Measurements from ENCODE around the gene RBFOX2. TPM values are rescaled to one million over a fixed set of nuclear protein-coding genes. Genes with fewer than 3 reads are reported as not detected.

Gene RBFOX2
- total and polyA plus RNA-seq, 4 donors: 14.2 to 53.6 (median 25.6) TPM

- H3K9me3 ChIP-seq (ENCODE audit: control insufficient read depth in 4 of 4, low read length in 3 of 4): peaks cover 0 to 3% (median under 1%) of the 10 kb centered on the region in 4 donors
- no peak overlapping the region for H3K4me3 ChIP-seq (ENCODE audit: low read depth in 1 of 3, low read length in 3 of 3)
- H3K9ac ChIP-seq (ENCODE audit: low read depth in 1 of 2, low read length in 2 of 2): no peak overlapping the region
- no peak for TF ChIP-seq SP1 (IDR thresholded peaks at IDR 0.05)
- TF ChIP-seq GABPA (IDR thresholded peaks at IDR 0.05 in 1 of 2, conservative IDR thresholded peaks at IDR 0.05 in 1 of 2): no peak
- TF ChIP-seq ATF3 (IDR thresholded peaks at IDR 0.05): no peak
- TF ChIP-seq HNF4A (conservative IDR thresholded peaks at IDR 0.05): no peak
- no peak for TF ChIP-seq FOXA2 (IDR thresholded peaks at IDR 0.05)
- TF ChIP-seq YY1 (IDR thresholded peaks at IDR 0.05): no peak
- no peak for TF ChIP-seq CTCF (IDR thresholded peaks at IDR 0.05; ENCODE audit: low read depth, low read length, missing input control)
- TF ChIP-seq RXRA (IDR thresholded peaks at IDR 0.05): no peak
- TF ChIP-seq FOXA1 (IDR thresholded peaks at IDR 0.05): no peak
- no peak for TF ChIP-seq RAD21 (IDR thresholded peaks at IDR 0.05)
- no peak for TF ChIP-seq MAX (IDR thresholded peaks at IDR 0.05)
- TF ChIP-seq ZBTB33 (IDR thresholded peaks at IDR 0.05): no peak
- TF ChIP-seq JUND (IDR thresholded peaks at IDR 0.05): no peak
- no peak for TF ChIP-seq TAF1 (conservative IDR thresholded peaks at IDR 0.05)
- no peak for TF ChIP-seq NR2F2 (IDR thresholded peaks at IDR 0.05)
- TF ChIP-seq HNF4G (IDR thresholded peaks at IDR 0.05): no peak
- TF ChIP-seq EGR1 (IDR thresholded peaks at IDR 0.05; ENCODE audit: low read depth in 2 of 2): no peak
- TF ChIP-seq, protein P1, sequence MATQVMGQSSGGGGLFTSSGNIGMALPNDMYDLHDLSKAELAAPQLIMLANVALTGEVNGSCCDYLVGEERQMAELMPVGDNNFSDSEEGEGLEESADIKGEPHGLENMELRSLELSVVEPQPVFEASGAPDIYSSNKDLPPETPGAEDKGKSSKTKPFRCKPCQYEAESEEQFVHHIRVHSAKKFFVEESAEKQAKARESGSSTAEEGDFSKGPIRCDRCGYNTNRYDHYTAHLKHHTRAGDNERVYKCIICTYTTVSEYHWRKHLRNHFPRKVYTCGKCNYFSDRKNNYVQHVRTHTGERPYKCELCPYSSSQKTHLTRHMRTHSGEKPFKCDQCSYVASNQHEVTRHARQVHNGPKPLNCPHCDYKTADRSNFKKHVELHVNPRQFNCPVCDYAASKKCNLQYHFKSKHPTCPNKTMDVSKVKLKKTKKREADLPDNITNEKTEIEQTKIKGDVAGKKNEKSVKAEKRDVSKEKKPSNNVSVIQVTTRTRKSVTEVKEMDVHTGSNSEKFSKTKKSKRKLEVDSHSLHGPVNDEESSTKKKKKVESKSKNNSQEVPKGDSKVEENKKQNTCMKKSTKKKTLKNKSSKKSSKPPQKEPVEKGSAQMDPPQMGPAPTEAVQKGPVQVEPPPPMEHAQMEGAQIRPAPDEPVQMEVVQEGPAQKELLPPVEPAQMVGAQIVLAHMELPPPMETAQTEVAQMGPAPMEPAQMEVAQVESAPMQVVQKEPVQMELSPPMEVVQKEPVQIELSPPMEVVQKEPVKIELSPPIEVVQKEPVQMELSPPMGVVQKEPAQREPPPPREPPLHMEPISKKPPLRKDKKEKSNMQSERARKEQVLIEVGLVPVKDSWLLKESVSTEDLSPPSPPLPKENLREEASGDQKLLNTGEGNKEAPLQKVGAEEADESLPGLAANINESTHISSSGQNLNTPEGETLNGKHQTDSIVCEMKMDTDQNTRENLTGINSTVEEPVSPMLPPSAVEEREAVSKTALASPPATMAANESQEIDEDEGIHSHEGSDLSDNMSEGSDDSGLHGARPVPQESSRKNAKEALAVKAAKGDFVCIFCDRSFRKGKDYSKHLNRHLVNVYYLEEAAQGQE (IDR thresholded peaks at IDR 0.05): no peak
- no peak for DNase-seq (ENCODE audit: low spot score)
- H3K27ac ChIP-seq (ENCODE audit: low read depth in 1 of 2, low read length in 2 of 2): no peak overlapping the region
- peaks cover 0 to 22% (median 6%) of the 10 kb centered on the region in 4 donors for H3K4me1 ChIP-seq (ENCODE audit: control insufficient read depth in 4 of 4, insufficient read depth in 4 of 4, low read length in 3 of 4)
- 84% methylated on average over 4 of the region's 4 CpGs for WGBS
- H3K36me3 ChIP-seq (ENCODE audit: control insufficient read depth in 4 of 4, insufficient read depth in 3 of 4, low read depth in 1 of 4, low read length in 3 of 4): peaks cover 0 to 7% (median 1%) of the 10 kb centered on the region in 4 donors
- H3K27me3 ChIP-seq (ENCODE audit: control insufficient read depth in 4 of 4, insufficient read depth in 4 of 4, low read length in 3 of 4): no peaks in the 10 kb centered on the region
Observed at GRCh38 chr22:35812600-35812999, 216.0 kb downstream of the RBFOX2 start.
